ENCODE results near the gene KLHL1.

Gene KLHL1

DNA sequence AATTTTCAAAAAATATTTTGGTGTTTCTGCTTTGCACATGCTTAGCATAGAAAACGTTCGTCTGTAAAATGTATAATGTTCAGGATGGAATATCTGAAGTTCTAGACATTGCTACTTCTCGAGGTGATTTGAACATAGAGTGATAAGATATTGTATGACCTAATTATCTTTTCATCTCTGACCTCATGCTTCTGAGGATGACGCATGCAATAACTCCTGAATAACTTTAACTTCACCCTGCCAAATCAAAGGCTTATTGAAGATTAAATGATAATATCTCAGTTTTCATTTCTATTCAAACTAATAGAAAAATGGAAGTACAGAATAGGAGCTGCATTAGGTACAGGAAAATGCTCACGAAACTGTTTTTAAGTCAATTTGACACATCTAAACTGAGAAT is 151.4 kb downstream of the KLHL1 start:
- H3K27me3 ChIP-seq (ENCODE audit: insufficient read depth, poor library complexity, severe bottlenecking) = no peaks in the 10 kb centered on the region
- no peak for DNase-seq (ENCODE audit: low read depth in 1 of 2, low spot score in 1 of 2)
- no peak overlapping the region for H3K4me3 ChIP-seq (replicated peaks; ENCODE audit: insufficient read depth, low read length)
- TF ChIP-seq POLR2AphosphoS5 (IDR thresholded peaks at IDR 0.05; ENCODE audit: low read depth) (no peak), SPI1 (IDR thresholded peaks at IDR 0.05; ENCODE audit: borderline replicate concordance, low read depth) (no peak), GABPA (IDR thresholded peaks at IDR 0.05; ENCODE audit: low read depth) (no peak)
- TF ChIP-seq, protein P1, sequence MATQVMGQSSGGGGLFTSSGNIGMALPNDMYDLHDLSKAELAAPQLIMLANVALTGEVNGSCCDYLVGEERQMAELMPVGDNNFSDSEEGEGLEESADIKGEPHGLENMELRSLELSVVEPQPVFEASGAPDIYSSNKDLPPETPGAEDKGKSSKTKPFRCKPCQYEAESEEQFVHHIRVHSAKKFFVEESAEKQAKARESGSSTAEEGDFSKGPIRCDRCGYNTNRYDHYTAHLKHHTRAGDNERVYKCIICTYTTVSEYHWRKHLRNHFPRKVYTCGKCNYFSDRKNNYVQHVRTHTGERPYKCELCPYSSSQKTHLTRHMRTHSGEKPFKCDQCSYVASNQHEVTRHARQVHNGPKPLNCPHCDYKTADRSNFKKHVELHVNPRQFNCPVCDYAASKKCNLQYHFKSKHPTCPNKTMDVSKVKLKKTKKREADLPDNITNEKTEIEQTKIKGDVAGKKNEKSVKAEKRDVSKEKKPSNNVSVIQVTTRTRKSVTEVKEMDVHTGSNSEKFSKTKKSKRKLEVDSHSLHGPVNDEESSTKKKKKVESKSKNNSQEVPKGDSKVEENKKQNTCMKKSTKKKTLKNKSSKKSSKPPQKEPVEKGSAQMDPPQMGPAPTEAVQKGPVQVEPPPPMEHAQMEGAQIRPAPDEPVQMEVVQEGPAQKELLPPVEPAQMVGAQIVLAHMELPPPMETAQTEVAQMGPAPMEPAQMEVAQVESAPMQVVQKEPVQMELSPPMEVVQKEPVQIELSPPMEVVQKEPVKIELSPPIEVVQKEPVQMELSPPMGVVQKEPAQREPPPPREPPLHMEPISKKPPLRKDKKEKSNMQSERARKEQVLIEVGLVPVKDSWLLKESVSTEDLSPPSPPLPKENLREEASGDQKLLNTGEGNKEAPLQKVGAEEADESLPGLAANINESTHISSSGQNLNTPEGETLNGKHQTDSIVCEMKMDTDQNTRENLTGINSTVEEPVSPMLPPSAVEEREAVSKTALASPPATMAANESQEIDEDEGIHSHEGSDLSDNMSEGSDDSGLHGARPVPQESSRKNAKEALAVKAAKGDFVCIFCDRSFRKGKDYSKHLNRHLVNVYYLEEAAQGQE (IDR thresholded peaks at IDR 0.05; ENCODE audit: insufficient replicate concordance, low read depth) = no peak
- TF ChIP-seq, protein P2, sequence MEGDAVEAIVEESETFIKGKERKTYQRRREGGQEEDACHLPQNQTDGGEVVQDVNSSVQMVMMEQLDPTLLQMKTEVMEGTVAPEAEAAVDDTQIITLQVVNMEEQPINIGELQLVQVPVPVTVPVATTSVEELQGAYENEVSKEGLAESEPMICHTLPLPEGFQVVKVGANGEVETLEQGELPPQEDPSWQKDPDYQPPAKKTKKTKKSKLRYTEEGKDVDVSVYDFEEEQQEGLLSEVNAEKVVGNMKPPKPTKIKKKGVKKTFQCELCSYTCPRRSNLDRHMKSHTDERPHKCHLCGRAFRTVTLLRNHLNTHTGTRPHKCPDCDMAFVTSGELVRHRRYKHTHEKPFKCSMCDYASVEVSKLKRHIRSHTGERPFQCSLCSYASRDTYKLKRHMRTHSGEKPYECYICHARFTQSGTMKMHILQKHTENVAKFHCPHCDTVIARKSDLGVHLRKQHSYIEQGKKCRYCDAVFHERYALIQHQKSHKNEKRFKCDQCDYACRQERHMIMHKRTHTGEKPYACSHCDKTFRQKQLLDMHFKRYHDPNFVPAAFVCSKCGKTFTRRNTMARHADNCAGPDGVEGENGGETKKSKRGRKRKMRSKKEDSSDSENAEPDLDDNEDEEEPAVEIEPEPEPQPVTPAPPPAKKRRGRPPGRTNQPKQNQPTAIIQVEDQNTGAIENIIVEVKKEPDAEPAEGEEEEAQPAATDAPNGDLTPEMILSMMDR (IDR thresholded peaks at IDR 0.05; ENCODE audit: insufficient read depth, low read length) = no peak
- H3K27ac ChIP-seq (replicated peaks) = no peak overlapping the region

DNA sequence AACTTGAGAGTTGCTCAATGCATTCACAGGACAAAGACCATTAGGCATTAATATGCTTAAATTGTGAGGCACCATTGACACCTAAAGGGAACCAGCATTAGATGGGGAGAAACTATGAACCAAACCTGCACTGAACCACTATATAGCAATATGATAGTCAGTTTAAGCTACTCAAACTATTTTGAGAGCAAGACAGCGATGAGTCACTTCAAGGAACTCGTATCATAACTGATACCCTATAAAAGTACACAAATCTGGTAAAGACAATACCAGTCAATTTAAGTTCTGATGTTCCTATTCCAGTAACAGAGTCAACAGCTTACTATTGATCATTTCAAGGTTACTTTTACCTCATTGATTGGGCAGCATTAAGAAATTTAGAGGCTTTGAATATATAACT is 151.9 kb downstream of the KLHL1 start:
- H3K27me3 ChIP-seq (ENCODE audit: insufficient read depth, poor library complexity, severe bottlenecking) = no peaks in the 10 kb centered on the region
- no peak overlapping the region for H3K4me3 ChIP-seq (replicated peaks; ENCODE audit: insufficient read depth, low read length)
- DNase-seq (ENCODE audit: low read depth in 1 of 2, low spot score in 1 of 2) = no peak
- H3K27ac ChIP-seq (replicated peaks) = no peak overlapping the region
- TF ChIP-seq GABPA (IDR thresholded peaks at IDR 0.05; ENCODE audit: low read depth) (no peak), POLR2AphosphoS5 (IDR thresholded peaks at IDR 0.05; ENCODE audit: low read depth) (no peak), SPI1 (IDR thresholded peaks at IDR 0.05; ENCODE audit: borderline replicate concordance, low read depth) (no peak)
- TF ChIP-seq, protein P1 (IDR thresholded peaks at IDR 0.05; ENCODE audit: insufficient replicate concordance, low read depth) = no peak
- TF ChIP-seq, protein P2 (IDR thresholded peaks at IDR 0.05; ENCODE audit: insufficient read depth, low read length) = no peak

DNA sequence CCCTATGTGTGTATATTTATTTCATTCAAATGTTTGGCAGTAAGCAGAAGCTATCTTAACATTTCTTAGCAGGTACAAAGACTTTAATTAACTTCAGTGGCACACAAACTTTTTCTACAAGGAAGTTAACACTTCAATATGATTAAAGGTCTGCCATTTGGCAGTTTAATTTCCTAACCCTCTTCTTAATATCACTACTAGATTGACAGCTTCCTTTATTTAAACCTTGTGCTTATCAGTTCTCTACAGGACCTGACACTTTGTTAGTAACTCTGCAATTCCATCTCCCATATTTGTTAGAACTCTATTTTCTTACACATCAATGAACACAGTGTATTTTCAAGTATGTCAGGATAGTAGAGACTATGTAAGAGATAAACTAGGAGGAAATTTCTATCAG is 153.0 kb downstream of the KLHL1 start:
- no peaks in the 10 kb centered on the region for H3K27me3 ChIP-seq (ENCODE audit: insufficient read depth, poor library complexity, severe bottlenecking)
- no peak for DNase-seq (ENCODE audit: low read depth in 1 of 2, low spot score in 1 of 2)
- TF ChIP-seq, protein P1 (IDR thresholded peaks at IDR 0.05; ENCODE audit: insufficient replicate concordance, low read depth) = no peak
- TF ChIP-seq SPI1 (IDR thresholded peaks at IDR 0.05; ENCODE audit: borderline replicate concordance, low read depth) (no peak), POLR2AphosphoS5 (IDR thresholded peaks at IDR 0.05; ENCODE audit: low read depth) (no peak), GABPA (IDR thresholded peaks at IDR 0.05; ENCODE audit: low read depth) (no peak)
- TF ChIP-seq, protein P2 (IDR thresholded peaks at IDR 0.05; ENCODE audit: insufficient read depth, low read length) = no peak
- no peak overlapping the region for H3K27ac ChIP-seq (replicated peaks)
- no peak overlapping the region for H3K4me3 ChIP-seq (replicated peaks; ENCODE audit: insufficient read depth, low read length)
